PFSK-1 (cell line): ENCODE measurements around the gene ZNF264. TPM values are rescaled to one million over a fixed set of nuclear protein-coding genes. Genes with fewer than 3 reads are reported as not detected.

Experiments used
- FOXP2 ChIP-seq: optimal IDR thresholded peaks from 2 replicates; pipeline ENCODE3; 2011; ENCODE audit warnings: borderline replicate concordance, control low read depth, inconsistent platforms; ENCODE audit not compliant: insufficient read depth; ENCODE audit errors: extremely low read length, extremely low read depth
- POLR2AphosphoS5 ChIP-seq: IDR thresholded peaks from 2 replicates; pipeline ENCODE4 v1.6.1; 2012; ENCODE audit warnings: low read depth, mild to moderate bottlenecking, control low read depth, low read length, moderate library complexity
- SIN3A ChIP-seq: IDR thresholded peaks from 2 replicates; pipeline ENCODE4 v1.6.1; 2012; ENCODE audit warnings: mild to moderate bottlenecking, low read length, moderate library complexity, borderline replicate concordance; ENCODE audit not compliant: insufficient read depth
- TAF1 ChIP-seq: IDR thresholded peaks from 2 replicates; pipeline ENCODE4 v1.6.1; 2012; ENCODE audit warnings: low read length, control low read depth, borderline replicate concordance; ENCODE audit not compliant: insufficient read depth
- polyA plus RNA-seq: library from polyadenylated mRNA; unstranded; fragments of >200 nt; gene quantifications from one replicate; pipeline ENCODE4 v1.2.1, GENCODE V29; 2012; ENCODE audit warnings: low read depth, missing spikeins; ENCODE audit not compliant: insufficient read length
- TF ChIP-seq, protein P1 (sequence below), 2 experiments: IDR thresholded peaks; 2 replicates each; pipeline versions ENCODE4 v1.6.1 to v1.8.0; 2011 to 2012; ENCODE audit warnings: low read depth in 2 of 2, low read length in 2 of 2, control low read depth in 1 of 2, inconsistent platforms in 1 of 2, mild to moderate bottlenecking in 1 of 2, moderate library complexity in 1 of 2; ENCODE audit not compliant: insufficient read depth in 1 of 2

The ZNF264 gene
- 4.2 TPM for polyA plus RNA-seq

DNA sequence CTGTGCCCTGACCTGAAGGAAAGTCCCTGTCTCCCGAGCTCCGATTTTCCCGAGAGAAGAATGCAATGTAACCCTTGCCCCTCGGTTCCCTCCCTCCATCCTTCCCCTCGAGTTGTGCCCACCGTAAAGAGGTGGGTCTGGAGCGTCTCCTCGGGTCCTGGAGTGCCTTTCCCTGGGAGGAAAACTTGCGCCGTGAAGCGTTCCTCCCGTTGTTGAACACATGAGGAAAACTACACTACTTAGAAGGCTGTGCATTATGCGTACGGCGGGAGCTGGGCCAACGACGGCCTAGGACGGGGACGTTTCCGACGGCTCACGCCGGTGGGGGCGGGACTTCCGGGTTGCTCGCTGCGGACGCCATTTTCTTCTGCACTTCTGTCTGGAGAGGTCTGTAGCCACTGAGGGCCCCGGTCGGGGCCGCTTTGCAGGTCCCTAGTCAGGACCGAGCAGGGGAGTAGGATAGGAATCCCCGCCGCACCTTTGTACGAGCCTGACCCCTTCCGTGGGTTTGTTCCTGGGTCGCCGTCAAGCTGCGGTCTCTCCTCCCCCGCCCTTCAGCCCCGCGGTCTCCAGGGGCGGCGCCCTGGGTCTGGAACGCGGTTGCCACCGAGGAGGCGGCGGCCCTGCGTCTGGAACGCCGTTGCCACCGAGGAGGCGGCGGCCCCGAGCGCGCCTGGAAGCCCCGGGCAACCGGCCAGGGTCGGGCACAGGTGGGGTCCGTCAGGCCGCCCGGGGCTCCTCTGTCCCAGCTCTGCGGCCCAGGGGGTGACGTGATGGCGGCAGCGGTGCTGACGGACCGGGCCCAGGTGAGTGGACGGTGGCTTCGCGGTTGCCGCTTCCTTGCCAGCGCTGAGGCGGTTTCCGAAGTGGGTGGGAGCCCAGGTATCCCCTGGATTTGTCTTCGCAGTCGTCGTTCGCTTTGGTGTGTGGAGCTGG lies at the start of gene ZNF264:
Gene ZNF264, plus strand, starts transcription at position 360 of the 936 bp plus-strand sequence. Its CDS starts 414 bp downstream, at position 774.
- TF ChIP-seq SIN3A, result peak; percentile 85; the same call in 1 of the 2 replicates
- TF ChIP-seq, protein P1, sequence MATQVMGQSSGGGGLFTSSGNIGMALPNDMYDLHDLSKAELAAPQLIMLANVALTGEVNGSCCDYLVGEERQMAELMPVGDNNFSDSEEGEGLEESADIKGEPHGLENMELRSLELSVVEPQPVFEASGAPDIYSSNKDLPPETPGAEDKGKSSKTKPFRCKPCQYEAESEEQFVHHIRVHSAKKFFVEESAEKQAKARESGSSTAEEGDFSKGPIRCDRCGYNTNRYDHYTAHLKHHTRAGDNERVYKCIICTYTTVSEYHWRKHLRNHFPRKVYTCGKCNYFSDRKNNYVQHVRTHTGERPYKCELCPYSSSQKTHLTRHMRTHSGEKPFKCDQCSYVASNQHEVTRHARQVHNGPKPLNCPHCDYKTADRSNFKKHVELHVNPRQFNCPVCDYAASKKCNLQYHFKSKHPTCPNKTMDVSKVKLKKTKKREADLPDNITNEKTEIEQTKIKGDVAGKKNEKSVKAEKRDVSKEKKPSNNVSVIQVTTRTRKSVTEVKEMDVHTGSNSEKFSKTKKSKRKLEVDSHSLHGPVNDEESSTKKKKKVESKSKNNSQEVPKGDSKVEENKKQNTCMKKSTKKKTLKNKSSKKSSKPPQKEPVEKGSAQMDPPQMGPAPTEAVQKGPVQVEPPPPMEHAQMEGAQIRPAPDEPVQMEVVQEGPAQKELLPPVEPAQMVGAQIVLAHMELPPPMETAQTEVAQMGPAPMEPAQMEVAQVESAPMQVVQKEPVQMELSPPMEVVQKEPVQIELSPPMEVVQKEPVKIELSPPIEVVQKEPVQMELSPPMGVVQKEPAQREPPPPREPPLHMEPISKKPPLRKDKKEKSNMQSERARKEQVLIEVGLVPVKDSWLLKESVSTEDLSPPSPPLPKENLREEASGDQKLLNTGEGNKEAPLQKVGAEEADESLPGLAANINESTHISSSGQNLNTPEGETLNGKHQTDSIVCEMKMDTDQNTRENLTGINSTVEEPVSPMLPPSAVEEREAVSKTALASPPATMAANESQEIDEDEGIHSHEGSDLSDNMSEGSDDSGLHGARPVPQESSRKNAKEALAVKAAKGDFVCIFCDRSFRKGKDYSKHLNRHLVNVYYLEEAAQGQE (IDR thresholded peaks at IDR 0.05; ENCODE audit: insufficient read depth in 1 of 2, low read depth in 2 of 2, low read length in 2 of 2), result 0 out of 4 replicates have a peak, but pooled peaks of 1 of the 2 experiments have one; percentile 36
- peak; percentile 35 for TF ChIP-seq FOXP2
- TF ChIP-seq TAF1, result peak; percentile 93; the same call in 1 of the 2 replicates
- peak; percentile 93 for TF ChIP-seq POLR2AphosphoS5

GRCh38 chr19:57141699-57142098 lies 49.6 kb upstream of the ZNF264 start:
- no peak for TF ChIP-seq POLR2AphosphoS5
- no peak for TF ChIP-seq FOXP2
- TF ChIP-seq, protein P1 (IDR thresholded peaks at IDR 0.05; ENCODE audit: insufficient read depth in 1 of 2, low read depth in 2 of 2, low read length in 2 of 2), result no peak
- no peak for TF ChIP-seq TAF1
- no peak for TF ChIP-seq SIN3A

GRCh38 chr19:57152921-57153320 lies 38.4 kb upstream of the ZNF264 start:
- TF ChIP-seq, protein P1 (IDR thresholded peaks at IDR 0.05; ENCODE audit: insufficient read depth in 1 of 2, low read depth in 2 of 2, low read length in 2 of 2), result no peak
- TF ChIP-seq POLR2AphosphoS5 (no peak), SIN3A (no peak), FOXP2 (no peak), TAF1 (no peak)

DNA sequence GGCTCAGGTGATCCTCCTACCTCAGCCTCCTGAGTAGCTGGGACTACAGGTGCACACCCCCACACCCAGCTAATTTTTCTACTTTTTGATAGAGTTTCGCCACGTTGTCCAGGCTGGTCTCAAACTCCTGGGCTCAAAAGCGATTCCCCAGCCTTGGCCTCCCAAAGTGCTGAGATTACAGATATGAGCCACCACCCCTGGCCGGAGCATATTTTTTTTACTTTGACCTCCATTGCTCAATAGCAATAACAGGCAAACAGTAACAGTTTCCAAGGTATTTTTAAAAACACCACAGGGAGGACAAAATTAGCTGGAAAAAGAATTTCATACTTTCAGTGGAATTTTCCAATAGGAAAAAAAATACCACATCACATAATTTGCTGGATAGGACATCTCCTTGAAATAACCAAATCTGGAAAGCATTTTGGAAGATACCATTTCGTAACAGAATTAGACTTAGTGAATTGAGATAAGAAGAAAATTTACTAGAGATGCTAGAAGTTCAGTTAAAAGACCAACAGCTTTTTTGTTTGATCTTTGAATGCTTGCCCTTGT lies 29.2 kb upstream of the ZNF264 start:
- TF ChIP-seq SIN3A (no peak), POLR2AphosphoS5 (no peak), FOXP2 (no peak), TAF1 (no peak)
- TF ChIP-seq, protein P1 (IDR thresholded peaks at IDR 0.05; ENCODE audit: insufficient read depth in 1 of 2, low read depth in 2 of 2, low read length in 2 of 2), result no peak
